GM18867 (cell line): ENCODE results near the gene TRIM50.
"Not testable (repeated sequence)": the region's sequence is repeated elsewhere in the genome, so short reads cannot be mapped to it uniquely, and the experiment has no call there.

ENCODE experiments used
- ATAC-seq: cut with Tn5 transposase; IDR thresholded peaks from one replicate; pipeline ENCODE4 v1.9.1; 2021; ENCODE audit warnings: mild to moderate bottlenecking, moderate library complexity; ENCODE audit not compliant: unreplicated experiment

TRIM50 gene

GRCh38 chr7:73327922-73328321 is at the start of gene TRIM50, which contains the start of gene FKBP6:
TSS of gene TRIM50 (minus strand) at chr7:73328082. CDS start at chr7:73324787, 3,295 bp downstream.
TSS of gene FKBP6 (plus strand) at chr7:73328161. CDS start at chr7:73328429, 268 bp downstream.
- ATAC-seq: not testable (repeated sequence)

GRCh38 chr7:73376671-73377412 is 49.0 kb upstream of the TRIM50 start:
- no peak for ATAC-seq

GRCh38 chr7:73376262-73376661 is 48.4 kb upstream of the TRIM50 start:
- not testable (repeated sequence) for ATAC-seq

- ATAC-seq: no peak
Measured at GRCh38 chr7:73373741-73374140, 45.9 kb upstream of the TRIM50 start.

- no peak for ATAC-seq
Measured at GRCh38 chr7:73369622-73370021, 41.7 kb upstream of the TRIM50 start.

GRCh38 chr7:73369009-73369408 is 41.1 kb upstream of the TRIM50 start:
- ATAC-seq: no peak

- ATAC-seq: no peak
Measured at GRCh38 chr7:73366990-73367389, 39.1 kb upstream of the TRIM50 start.

GRCh38 chr7:73366127-73366526 is 38.2 kb upstream of the TRIM50 start:
- ATAC-seq: no peak

- ATAC-seq: no peak
Measured at GRCh38 chr7:73364006-73364728, 36.3 kb upstream of the TRIM50 start.

GRCh38 chr7:73363225-73364005 is 35.5 kb upstream of the TRIM50 start:
- no peak for ATAC-seq

- not testable (repeated sequence) for ATAC-seq
Measured at GRCh38 chr7:73360590-73360989, 32.7 kb upstream of the TRIM50 start.

GRCh38 chr7:73359746-73360375 is 32.0 kb upstream of the TRIM50 start:
- no peak for ATAC-seq

GRCh38 chr7:73359306-73359705 is 31.4 kb upstream of the TRIM50 start:
- ATAC-seq: no peak

- ATAC-seq: no peak
Measured at GRCh38 chr7:73358590-73359275, 30.9 kb upstream of the TRIM50 start.

GRCh38 chr7:73356159-73356558 is 28.3 kb upstream of the TRIM50 start:
- ATAC-seq: no peak

- ATAC-seq: no peak
Measured at GRCh38 chr7:73354821-73355220, 26.9 kb upstream of the TRIM50 start.

GRCh38 chr7:73354196-73354595 is 26.3 kb upstream of the TRIM50 start:
- ATAC-seq: no peak

- no peak for ATAC-seq
Measured at GRCh38 chr7:73353243-73353642, 25.4 kb upstream of the TRIM50 start.

- no peak for ATAC-seq
Measured at GRCh38 chr7:73352784-73353183, 24.9 kb upstream of the TRIM50 start.

- no peak for ATAC-seq
Measured at GRCh38 chr7:73351447-73352167, 23.7 kb upstream of the TRIM50 start.
